HS-27A (cell line): ENCODE results near the gene FAM53B.
"Not testable (repeated sequence)": the region's sequence is repeated elsewhere in the genome, so short reads cannot be mapped to it uniquely, and the experiment has no call there.

Source experiments
- DNase-seq: peaks from one replicate; pipeline ENCODE4 v3.0.0-alpha.2; 2012; ENCODE audit warnings: low read depth, missing footprints

Gene FAM53B

DNA sequence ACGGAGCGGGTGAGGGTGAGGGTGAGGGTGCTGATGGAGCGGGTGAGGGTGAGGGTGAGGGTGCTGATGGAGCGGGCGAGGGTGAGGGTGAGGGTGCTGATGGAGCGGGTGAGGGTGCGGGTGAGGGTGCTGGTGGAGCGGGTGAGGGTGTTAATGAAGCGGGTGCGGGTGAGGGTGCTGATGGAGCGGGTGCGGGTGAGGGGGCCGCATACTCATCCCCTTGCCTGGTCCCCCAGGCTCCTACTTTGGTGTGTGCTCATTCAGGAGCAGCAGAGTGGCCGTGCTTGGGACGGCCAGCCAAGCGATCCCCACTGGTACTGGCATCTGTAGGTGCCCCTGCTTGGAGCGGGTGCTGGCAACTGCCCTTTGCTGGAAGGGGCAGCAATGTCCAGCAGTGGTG, 133.3 kb downstream of the FAM53B start:
- DNase-seq = not testable (repeated sequence)

DNA sequence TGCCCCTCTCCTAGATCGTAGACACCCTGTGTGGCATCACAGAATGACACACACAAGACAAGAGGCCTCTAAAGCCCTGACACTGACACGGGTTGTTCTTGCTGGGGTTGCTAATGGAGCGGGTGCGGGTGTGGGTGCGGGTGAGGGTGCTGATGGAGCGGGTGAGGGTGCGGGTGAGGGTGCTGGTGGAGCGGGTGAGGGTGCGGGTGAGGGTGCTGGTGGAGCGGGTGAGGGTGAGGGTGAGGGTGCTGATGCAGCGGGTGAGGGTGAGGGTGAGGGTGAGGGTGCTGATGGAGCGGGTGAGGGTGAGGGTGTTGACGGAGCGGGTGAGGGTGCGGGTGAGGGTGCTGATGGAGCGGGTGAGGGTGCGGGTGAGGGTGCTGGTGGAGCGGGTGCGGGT, 134.0 kb downstream of the FAM53B start:
- not testable (repeated sequence) for DNase-seq

DNA sequence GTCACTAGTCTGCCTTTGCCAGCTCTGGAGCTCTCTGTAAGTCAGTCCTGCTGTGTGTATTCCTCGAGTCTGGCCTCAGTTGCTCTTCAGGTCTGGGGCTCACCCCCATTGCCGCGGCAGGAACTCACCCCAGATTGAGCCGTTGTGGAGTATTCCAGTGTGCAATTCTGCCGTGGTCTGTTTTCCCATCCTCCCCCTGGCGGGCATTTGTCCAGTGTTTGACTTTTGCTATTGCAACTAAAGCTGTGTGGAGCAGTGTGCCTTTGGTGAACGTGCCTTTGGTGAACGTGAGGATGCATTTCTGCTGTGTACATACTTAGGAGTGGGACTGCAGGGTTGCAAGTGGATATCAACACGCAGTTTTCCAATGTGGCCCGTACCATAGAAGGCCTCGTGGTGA, 134.5 kb downstream of the FAM53B start:
- no peak for DNase-seq

DNA sequence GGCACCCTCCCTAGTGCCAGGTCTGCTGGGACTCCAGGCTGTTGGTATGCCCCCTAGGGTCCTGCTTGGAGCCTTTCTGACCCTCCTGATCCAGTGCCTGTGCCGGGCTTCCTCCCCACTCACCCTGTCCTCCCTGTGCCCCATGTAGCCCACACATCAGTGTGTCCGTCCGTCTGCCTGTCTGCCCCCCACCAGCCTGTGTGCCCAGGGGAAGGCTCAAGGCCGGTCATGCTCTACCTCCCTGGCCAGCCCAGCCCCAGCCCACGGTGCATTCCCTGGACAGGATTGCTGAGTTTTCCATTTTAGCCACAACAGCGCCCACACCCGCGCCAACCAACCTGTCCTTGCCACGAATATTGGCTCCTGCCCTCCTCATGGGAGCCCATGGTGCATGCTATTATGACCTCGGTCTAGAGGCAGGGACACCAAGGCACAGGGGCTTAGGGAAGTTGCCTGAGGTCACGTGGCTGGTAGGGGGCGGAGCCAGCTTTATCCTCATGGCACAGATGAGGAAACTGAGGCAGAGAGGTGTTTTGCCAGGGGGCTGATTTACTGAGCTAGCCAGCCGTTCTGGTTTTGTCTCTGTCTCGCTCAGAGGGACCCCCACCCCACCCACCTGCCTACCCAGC, 136.0 kb downstream of the FAM53B start:
- no peak for DNase-seq

DNA sequence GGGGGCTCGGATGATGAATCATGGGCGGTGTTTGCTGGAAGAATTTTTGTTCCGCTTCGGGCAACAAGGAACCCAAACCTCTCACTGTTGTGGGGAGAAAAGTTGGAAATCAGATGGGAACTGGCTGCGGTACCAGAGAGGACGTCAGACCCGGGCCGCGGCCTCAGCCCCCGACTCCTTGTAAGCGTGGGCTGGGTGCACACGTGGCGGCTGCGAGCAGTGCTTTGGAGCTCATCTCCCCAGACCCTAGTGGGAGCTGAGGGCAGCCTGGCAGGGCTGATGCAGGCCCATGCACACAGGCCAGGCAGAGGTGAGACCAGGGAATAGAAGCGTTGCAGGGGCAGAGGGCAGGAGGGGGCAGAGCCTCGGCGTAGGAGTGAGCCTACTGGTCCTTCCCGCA, 136.5 kb downstream of the FAM53B start:
- no peak for DNase-seq

DNA sequence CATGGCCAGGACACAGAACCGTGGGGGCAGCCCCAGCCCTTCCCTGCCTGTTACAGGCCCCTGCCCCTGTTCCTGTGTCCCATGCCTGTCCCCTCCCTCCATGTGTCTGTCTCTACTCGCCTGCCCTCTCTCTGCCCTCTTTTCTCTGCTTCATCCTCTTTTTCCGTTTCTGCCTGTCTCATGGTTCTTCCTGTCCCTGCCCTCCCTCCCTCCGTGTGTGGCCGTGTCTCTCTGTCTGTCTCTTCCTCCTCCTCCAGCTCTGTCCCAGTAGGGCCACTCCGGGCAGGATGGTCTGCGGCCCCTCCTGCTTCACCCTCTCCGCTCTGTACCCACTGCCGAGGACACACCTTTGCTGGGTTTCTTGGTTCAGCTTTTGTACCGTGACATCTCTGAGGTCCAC, 137.4 kb downstream of the FAM53B start:
- DNase-seq = no peak

DNA sequence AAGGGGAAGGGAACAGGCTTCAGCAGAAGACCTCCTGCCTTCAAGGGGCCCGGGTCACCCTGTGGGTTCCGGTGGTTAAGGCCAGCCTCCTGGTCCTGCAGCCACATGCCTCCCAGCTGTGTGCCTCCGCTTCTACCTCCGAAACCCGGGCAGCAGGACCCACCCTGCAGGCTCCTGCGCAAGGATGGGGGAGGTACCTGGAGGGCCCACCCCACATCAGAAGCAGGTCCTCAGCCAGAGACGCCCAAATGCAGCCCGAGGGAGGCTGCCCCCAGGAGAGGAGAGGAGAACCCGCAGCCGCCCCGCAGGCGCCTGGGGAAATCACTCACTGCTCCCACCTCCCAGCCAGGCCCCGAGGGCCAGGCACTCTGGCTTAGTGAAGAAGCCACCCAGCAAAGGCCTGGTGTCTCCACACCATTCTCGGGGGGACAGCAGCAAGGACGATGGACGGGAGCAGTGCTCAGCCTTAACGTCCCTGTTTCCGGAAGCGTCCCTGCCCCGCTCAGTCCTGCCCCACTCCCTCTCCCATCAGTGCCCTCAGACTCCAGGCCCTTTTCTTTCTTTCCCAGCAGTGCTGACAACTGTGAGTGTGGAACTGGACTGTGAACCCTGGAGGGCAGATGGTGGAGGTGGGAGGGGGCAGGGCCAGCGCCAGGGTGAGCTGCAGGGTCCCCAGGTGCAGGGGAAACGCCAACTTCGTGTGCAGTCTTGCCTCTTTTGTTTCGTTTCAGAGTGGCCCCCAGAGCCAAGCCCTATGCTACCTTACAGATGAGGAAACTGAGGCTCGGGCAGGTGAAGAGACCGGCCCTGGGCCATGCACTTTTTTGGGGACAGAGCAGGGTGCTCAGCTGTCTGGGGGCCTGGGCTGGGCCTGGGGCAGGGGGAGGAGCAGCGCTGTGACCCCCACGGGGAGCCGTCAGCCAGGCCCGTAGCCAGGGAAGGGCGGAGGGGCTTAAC, 138.0 kb downstream of the FAM53B start:
- DNase-seq = no peak

DNA sequence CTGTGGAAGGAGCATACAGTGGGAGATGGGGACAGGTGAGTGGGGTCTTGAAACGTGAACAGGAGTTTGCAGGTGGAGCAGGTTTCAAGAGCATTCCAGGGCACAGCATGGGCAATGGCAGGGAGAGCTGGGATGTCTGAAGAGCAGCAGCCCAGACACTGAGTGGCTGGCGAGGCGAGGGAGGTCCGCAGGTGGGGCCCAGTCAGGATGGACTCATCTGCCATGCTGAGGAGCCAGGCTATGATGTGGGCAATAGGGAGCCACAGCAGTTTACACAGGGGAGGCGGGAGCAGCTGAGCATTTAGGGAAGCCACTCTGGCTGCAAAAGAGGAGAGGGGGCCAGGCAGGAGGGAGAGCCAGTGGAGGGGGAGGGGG, 138.7 kb downstream of the FAM53B start:
- no peak for DNase-seq

DNA sequence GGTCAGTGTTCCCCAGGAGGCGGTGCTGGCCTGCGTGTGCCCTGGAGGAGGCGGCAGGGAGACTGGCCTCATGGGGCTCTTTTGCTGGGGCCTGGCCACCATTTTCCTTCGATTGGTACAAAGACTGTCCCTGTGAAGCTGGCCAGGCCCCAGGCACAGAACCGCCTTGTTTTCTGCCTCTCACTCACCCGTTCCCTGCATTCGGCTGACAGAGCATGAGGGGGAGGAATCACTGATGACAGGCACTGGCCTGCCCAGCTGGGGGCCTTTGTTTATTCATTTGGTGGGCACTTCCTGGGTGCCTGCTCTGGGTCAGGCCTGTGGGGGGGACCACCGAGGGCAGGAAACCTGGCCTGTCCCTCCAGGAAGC, 139.2 kb downstream of the FAM53B start:
- no peak for DNase-seq

DNA sequence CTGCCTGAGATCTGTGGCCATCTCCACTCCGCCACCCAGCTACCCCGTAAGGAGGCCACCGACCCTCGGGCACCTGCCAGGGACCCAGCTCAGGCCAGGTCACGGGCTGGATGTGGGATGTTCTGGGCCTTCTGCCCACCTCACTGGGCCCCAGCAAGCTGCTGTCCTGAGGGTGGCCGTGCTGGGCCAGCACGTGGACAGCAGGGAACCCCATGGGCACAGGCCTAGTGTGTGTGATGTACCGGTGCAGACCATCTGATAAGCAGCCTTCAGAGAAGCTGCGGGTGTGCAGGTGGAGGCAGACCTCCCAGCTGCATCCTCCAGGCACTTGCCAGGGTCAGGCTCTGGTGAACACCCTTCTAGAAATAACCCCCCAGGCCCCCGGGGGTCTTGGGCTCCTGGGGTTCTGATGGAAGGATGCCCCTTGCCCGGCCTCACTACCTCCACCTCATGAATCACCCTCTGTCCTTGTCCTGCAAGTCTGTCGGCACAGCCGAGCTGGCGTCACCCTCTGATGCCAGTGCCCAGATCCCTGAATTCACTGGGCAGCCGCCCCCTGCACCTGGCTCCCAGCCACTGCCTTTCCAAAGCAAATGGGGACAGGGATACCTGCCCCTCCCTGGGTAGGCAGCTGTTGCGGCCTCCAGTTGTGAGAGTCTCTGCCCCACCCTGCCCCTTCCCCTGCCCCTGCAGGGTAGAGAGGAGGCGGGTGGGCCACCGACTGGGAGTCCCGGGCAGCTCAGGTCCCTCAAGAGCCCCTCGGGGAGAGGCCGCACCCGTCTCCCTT, 139.8 kb downstream of the FAM53B start:
- no peak for DNase-seq

DNA sequence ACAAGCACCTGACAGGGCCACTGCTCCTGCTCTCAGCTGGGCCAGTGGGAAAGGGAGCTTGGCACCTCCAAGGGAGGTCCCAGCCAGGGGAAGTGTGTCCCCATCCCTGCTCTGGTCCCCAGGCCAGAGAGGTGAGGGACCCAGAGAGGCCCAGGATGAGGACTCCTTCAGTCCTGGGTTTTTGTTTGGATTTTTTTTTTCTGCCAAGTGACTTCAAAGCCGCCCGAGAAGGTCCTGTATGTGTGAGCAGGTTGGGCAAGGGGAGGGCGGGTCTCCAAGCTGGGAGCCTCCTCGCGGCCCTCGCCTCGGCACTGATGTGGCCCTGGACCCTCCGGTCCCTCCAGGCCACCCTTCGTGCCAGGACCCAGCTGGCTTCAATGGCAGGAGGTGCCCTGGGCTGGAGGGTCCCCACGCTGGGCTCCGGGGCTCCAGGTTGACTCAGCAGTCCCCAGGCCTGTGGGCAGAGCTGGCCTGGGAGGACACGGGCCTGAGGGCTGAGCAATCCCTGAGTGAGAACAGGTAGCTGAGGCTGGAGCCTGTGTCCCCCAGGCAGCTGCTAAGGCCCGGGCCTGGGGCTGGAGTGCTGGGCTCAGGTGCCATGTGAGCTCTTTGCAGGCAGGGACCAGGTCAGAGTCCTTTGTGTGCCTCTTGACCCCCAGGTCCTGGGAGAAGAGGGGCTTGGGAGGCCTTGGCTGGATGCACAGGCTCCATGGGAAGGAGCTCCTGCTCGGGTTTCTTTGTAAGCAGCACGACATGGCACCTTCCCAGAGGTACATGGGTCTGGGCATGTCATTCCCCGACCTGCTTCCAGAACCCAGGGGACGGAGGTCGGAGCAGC, 140.6 kb downstream of the FAM53B start:
- DNase-seq = no peak

DNA sequence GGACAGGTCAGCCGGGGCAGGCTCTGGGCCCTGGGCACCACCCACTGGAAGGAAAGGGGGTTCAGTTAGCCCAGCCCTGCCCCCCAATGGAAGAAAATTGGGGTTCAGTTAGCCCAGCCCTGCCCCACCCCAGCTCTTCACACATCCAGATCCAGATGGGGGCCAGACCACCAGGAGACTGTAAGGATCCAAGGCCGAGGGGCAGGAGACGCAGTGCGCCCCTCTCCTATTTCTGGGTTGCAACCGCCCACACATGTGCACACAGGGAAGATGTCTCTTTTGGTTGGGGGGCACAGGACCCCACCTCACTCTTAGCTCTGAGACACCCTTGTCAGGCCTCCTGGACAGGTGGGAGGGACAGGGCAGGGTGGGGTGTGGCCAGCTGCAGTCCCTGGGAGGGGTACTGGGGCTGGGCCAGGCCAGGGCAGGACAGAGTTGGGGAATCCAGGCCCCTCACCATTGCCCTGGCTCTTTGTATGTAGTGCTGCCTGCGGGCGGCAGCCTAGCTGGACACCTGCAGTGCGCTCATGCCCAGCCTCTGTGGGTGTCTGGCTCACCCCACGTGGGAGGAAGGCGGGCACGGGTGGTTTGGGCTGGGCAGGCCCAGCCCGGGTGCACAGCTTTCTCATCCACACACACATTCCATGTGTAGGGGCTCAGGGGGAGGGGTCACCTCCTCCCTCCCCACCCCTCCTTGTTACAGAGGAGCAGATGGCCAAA, 141.4 kb downstream of the FAM53B start:
- no peak for DNase-seq

DNA sequence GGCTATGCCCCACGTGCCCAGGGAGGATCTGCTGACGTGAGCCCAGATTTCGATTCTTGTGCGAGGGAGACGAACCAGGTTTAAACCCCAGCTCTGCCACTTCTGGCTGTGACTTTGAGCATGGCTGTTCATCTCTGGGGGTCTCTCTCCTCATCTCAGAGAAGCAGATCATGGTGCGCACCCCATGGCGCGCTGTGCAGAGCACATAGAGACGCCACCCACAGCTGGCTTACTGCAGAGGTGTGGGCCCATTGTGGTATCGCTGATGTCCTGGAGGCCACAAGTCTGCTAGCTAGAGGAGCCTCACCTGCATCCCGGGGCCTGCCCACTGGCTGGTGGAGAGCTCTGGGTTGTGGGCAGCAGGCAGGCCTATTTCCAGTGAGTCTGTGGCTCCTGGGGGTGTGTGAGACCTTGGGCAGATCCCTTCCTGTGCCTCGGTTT, 142.0 kb downstream of the FAM53B start:
- DNase-seq = no peak

DNA sequence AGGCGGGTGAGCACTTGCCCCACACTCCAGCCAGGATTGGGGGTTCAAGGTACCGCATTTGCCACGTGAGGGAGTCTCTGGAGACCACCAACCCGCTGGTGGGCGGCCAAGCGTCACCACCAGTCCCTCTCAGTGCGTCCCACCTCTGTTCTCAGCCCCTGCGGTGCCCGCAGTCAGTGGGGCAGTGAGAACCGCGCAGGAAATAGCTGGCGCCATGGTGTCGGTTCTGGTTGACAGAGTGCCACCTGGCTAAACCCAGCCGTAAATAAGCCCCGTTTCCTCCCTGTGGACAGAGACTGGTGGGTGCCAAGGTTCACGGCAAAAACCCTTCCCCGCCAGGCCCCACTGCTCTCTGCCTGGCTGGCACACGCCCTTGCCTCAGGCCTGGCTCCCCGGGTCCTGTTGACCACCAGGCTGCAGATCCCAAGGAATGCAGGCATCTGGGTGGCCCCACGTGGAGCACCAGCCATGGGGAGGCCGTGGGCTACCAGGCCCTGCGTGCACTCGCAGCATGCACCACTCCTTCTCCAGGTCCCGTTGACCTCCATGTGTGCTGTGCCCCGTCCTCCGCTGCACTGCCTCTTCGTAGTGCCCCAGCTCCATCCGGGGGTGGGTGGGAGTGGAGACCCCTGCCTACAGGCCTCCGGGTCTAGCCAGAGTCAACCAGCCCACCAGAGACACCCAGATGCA, 142.6 kb downstream of the FAM53B start:
- DNase-seq = no peak

DNA sequence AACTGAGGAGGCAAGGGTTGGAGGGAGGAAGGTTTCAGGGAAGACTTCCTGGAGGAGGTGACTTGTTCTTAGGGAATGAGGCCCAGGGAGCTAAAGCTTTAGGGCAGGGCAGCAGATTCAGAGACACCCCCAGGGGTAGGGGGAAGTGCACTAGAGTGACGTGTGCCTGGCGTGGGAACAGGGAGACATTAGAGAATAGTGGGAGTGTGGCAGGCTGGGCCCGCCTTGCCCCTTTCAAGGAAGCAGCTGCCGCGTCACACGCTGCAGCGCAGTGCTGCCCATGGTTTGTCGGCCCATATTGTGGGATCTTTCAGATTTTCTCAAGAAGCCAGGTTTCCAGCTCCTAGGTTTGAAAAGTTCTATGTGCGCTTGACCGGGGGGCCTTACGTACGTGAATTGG, 143.2 kb downstream of the FAM53B start:
- no peak for DNase-seq

DNA sequence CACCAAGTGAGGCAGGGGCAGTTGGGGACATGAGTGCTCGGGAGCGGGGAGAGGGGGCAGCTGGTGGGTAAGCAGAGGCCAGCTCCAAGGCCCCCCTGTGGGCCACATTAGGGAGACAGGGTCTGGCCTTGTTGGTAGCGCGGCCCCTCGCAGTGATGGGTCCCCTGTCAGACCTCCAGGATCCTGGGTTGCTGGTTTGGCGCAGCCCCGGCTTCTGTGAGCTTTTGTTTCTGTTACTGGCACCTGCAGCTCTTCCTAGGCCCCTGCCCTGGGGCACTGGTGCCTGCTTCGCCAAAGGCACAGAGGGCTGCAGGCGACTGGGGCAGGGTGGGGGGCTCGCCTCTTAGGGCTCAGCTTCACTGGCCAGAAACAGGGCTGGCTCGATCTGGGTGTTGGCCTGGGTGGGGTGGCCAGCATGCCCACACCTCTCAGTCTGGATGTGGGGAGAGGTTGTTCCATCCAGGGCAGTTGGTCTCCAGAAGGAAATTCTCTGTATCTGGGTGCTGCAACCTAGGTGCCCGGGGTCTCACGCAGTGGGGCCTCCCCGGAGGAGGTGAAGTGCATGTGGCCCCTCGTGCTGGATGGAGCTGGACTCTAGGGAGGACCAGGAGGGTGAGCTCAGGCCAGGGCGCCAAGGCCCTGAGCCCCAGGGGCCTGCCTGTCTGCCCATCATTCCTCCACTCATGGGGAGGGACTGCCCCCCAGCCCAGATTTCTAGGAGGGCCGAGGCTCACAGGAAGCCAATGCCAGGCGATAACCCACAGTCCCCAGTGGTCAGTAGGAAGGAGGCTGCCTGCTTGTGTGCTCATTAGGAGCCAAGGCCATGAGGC, 143.9 kb downstream of the FAM53B start:
- DNase-seq = no peak

DNA sequence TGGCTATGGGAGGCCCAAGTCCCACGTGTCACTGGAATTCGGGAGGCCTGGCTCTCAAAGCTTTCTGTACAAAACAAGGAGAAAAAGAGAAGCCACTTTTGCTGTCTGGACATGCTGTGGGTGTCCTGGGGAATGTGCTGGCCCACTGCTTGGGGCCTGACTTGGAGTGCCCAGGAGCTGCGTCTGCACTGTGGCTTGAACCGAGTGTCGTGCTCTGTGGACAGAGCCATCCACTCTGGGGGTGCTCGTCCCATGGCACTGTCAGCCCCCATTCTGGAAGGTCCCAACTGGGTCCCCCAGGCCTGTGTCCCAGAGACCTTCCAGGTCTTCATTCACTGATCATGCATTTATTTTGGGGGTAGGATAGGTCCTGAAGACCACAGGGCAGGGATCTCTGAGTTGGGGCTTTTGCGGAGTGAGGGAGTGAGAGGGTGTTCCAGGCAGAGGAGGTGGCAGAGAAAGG, 144.6 kb downstream of the FAM53B start:
- DNase-seq = no peak

DNA sequence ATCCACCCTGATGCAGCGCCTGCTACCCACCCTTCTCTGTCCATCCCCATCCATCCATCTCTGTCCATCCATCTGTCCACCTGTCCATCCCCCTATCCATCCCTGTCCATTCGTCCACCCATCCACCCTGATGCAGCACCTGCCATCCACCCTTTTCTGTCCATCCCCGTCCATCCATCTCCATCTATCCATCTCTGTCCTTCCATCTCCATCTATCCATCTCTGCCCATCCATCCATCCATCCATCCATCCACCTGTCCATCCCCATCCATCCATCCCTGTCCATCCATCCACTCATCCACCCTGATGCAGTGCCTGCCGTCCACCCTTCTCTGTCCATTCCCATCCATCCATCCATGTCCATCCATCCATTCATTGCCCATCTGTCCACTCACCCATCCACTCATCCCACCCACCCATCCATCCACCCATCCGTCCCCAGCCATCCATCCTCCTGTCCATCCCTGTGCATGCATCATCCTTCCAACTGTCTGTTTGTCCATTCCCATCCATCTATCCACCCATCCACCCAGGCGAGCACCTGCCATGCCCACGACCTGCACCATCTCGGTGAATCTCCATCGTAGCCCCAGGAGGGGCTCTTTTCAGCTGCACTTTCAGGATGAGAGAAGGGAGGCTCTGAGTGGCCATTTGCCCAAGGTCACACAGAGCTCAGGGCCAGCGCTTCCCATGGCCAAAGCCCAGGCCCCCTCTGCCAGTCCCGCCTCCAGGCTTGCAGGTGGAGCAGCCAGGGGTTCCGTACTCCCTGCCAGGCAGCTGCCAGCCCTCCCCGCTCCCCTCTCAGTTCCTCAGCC, 145.2 kb downstream of the FAM53B start:
- DNase-seq = no peak

DNA sequence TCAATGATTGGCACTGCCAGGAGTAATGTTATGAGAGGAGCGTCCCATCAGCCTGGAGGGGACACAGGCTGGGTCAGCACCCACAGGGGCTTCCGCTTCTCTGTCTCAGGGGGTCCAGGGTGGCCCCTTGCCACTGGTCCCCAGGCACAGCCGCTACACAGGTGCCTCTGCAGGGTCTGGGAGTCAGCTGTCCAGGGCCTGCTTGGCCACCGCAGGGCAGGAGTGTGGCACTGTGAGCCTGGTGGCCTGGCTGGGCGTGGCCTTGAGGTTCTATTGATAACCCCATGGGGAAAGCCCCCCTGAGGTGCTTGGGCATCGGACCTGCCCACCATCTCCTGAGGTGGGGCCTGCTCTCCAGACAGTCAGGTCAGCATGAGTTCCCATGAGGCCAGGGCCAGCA, 146.0 kb downstream of the FAM53B start:
- DNase-seq = no peak
